ENCODE results near the gene CCNJL.
A peak's percentile ranks its signal among the peaks of the same experiment; 100 is the strongest.
"Not testable (repeated sequence)": the region's sequence is repeated elsewhere in the genome, so short reads cannot be mapped to it uniquely, and the experiment has no call there.

CCNJL gene

GRCh38 chr5:160312134-160312959, at the start of gene CCNJL:
CCNJL (minus strand) TSS chr5:160312564; CDS start chr5:160311923, 641 bp downstream.
- DNase-seq: peak; percentile 75

GRCh38 chr5:160361624-160362228, 49.4 kb upstream of the CCNJL start:
- no peak for DNase-seq

GRCh38 chr5:160360310-160360709, 47.9 kb upstream of the CCNJL start:
- no peak for DNase-seq

GRCh38 chr5:160359816-160360215, 47.5 kb upstream of the CCNJL start:
- no peak for DNase-seq

- no peak for DNase-seq
Measured at GRCh38 chr5:160359242-160359641, 46.9 kb upstream of the CCNJL start.

- no peak for DNase-seq
Measured at GRCh38 chr5:160357861-160358411, 45.6 kb upstream of the CCNJL start.

- no peak for DNase-seq
Measured at GRCh38 chr5:160357394-160357793, 45.0 kb upstream of the CCNJL start.

- DNase-seq: no peak
Measured at GRCh38 chr5:160356550-160357347, 44.4 kb upstream of the CCNJL start.

- no peak for DNase-seq
Measured at GRCh38 chr5:160354666-160355065, 42.3 kb upstream of the CCNJL start.

- DNase-seq: no peak
Measured at GRCh38 chr5:160353379-160353778, 41.0 kb upstream of the CCNJL start.

- no peak for DNase-seq
Measured at GRCh38 chr5:160352308-160352707, 39.9 kb upstream of the CCNJL start.

GRCh38 chr5:160349935-160350303, 37.6 kb upstream of the CCNJL start:
- DNase-seq: no peak

GRCh38 chr5:160349249-160349934, 37.0 kb upstream of the CCNJL start:
- DNase-seq: no peak

GRCh38 chr5:160348080-160348479, 35.7 kb upstream of the CCNJL start:
- no peak for DNase-seq

- DNase-seq: no peak
Measured at GRCh38 chr5:160347448-160347847, 35.1 kb upstream of the CCNJL start.

GRCh38 chr5:160342413-160342941, 30.1 kb upstream of the CCNJL start:
- no peak for DNase-seq

GRCh38 chr5:160341309-160341870, 29.0 kb upstream of the CCNJL start:
- DNase-seq: no peak

GRCh38 chr5:160340513-160340912, 28.1 kb upstream of the CCNJL start:
- not testable (repeated sequence) for DNase-seq

GRCh38 chr5:160339406-160340130, 27.2 kb upstream of the CCNJL start:
- DNase-seq: no peak

GRCh38 chr5:160334716-160335115, 22.4 kb upstream of the CCNJL start:
- DNase-seq: not testable (repeated sequence)

GRCh38 chr5:160333721-160334120, 21.4 kb upstream of the CCNJL start:
- no peak for DNase-seq
